Measurements from ENCODE around the gene AKAP10. TPM values are rescaled to one million over a fixed set of nuclear protein-coding genes. Genes with fewer than 3 reads are reported as not detected.

The AKAP10 gene
- total and polyA plus RNA-seq, 2 of the 8 experiments (the other 6 are each of a cell fraction or from before 2014, with no cell fraction given), result 13.3 to 27.0 TPM

GRCh38 chr17:20010936-20011335 is 33.3 kb upstream of the AKAP10 start:
- H2BK12ac ChIP-seq (ENCODE audit: low read depth, low read length), result no peak overlapping the region
- no peak overlapping the region for H3K9ac ChIP-seq (replicated peaks in 1 of 4; ENCODE audit: extremely low read depth in 1 of 4, low read depth in 3 of 4, low read length in 3 of 4)
- H3K27ac ChIP-seq (ENCODE audit: low read depth, low read length), result no peak overlapping the region
- H3K4me1 ChIP-seq (replicated peaks in 1 of 4; ENCODE audit: control insufficient read depth in 3 of 4, insufficient read depth in 4 of 4, low read length in 3 of 4), result peaks cover 0 to 8% (median 3%) of the 10 kb centered on the region in 4 experiments; a peak in 4 of 7 replicates
- H2BK15ac ChIP-seq (ENCODE audit: low read length), result no peak overlapping the region
- H3K4me2 ChIP-seq (ENCODE audit: insufficient read depth in 1 of 2, low read depth in 2 of 2, low read length in 2 of 2), result peak overlapping the region in 1 of 2 experiments; percentile 78; a peak in 1 of 4 replicates
- H3K14ac ChIP-seq (ENCODE audit: insufficient read length), result no peak overlapping the region
- no peak overlapping the region for H3K18ac ChIP-seq (ENCODE audit: extremely low read depth, low read length)
- H3K23ac ChIP-seq (ENCODE audit: insufficient read length), result no peak overlapping the region
- no peaks in the 10 kb centered on the region; a peak in 1 of 8 replicates for H3K36me3 ChIP-seq (ENCODE audit: control insufficient read depth in 2 of 4, insufficient read depth in 4 of 4, low read length in 3 of 4)
- peaks cover 13% of the 10 kb centered on the region; the same call in 1 of the 2 replicates for H3K23me2 ChIP-seq (ENCODE audit: low read depth, low read length)
- POLR2A ChIA-PET (ENCODE audit: partially characterized antibody), result interaction anchor here (1.6 kb wide), 1 partner anchor 145 kb away, joined by 3 read pairs; no protein-coding TSS in a partner anchor
- H2AFZ ChIP-seq (ENCODE audit: low read length), result no peak overlapping the region
- DNase-seq (ENCODE audit: low read depth in 1 of 2, low spot score in 2 of 2) (no peak), FAIRE-seq (no peak)
- CTCF ChIA-PET (ENCODE audit: partially characterized antibody), result interaction anchor here (0.6 to 3.5 kb wide), 7 partner anchors 15 to 142 kb away, joined by 3 to 35 read pairs (median 4); no protein-coding TSS in a partner anchor
- H3K9me3 ChIP-seq (ENCODE audit: insufficient read depth in 2 of 2, low read depth in 1 of 2, low read length in 1 of 2), result no peaks in the 10 kb centered on the region; a peak in 1 of 4 replicates
- H3K4me3 ChIP-seq (ENCODE audit: extremely low read depth in 1 of 4, insufficient read depth in 2 of 4, low read depth in 3 of 4, low read length in 4 of 4), result no peak overlapping the region; a peak in 1 of 8 replicates
- no peak overlapping the region for H3K4ac ChIP-seq (replicated peaks; ENCODE audit: insufficient read length, low read depth, low read length)
- peaks cover 0 to 3% (median 0%) of the 10 kb centered on the region in 4 experiments; a peak in 1 of 7 replicates for H3K27me3 ChIP-seq (replicated peaks in 1 of 4; ENCODE audit: control insufficient read depth in 3 of 4, extremely low read depth in 1 of 4, insufficient read depth in 3 of 4, low read length in 3 of 4)
- H2AK5ac ChIP-seq (ENCODE audit: low read depth, low read length), result no peak overlapping the region
- no peak overlapping the region for H4K8ac ChIP-seq (ENCODE audit: extremely low read depth, insufficient read depth, low read length)
- no peak overlapping the region for H3K56ac ChIP-seq (replicated peaks; ENCODE audit: insufficient read length, low read depth, low read length)
- H3K79me1 ChIP-seq (ENCODE audit: low read depth, low read length), result no peaks in the 10 kb centered on the region
- no peaks in the 10 kb centered on the region for H3K79me2 ChIP-seq (ENCODE audit: control insufficient read depth in 1 of 2, insufficient read depth in 2 of 2, low read length in 2 of 2)
- H4K91ac ChIP-seq (replicated peaks; ENCODE audit: insufficient read length, low read length), result no peak overlapping the region
- 76% methylated on average over 1 of the region's 1 CpG; no CpG with 5 or more reads in 1 of the 2 experiments for WGBS, 2 experiments (ENCODE audit: extremely low coverage in 1 of 2, insufficient coverage in 1 of 2, insufficient read length in 1 of 2, insufficient replicate concordance in 2 of 2, low coverage in 1 of 2, low lambda C conversion rate in 2 of 2, missing lambda C conversion rate in 1 of 2)
- H4K5ac ChIP-seq (ENCODE audit: insufficient read length, low read depth, low read length), result no peak overlapping the region
- H2BK20ac ChIP-seq (ENCODE audit: low read length), result no peak overlapping the region
- H4K20me1 ChIP-seq (replicated peaks in 1 of 2; ENCODE audit: control insufficient read depth in 1 of 2, insufficient read depth in 2 of 2, low read length in 2 of 2), result no peaks in the 10 kb centered on the region
- H2BK5ac ChIP-seq (ENCODE audit: low read depth, low read length), result no peak overlapping the region
- H2BK120ac ChIP-seq (replicated peaks; ENCODE audit: low read depth, low read length), result no peak overlapping the region
- TF ChIP-seq EGR1 (IDR thresholded peaks at IDR 0.05; ENCODE audit: borderline replicate concordance, low read depth, low read length), result no peak

All from H1 (cell line).